H4 (cell line): Measurements from ENCODE around the gene PNLIP. TPM values are rescaled to one million over a fixed set of nuclear protein-coding genes. Genes with fewer than 3 reads are reported as not detected.

ENCODE experiments used
- DNase-seq: peaks from one replicate; pipeline ENCODE4 v3.0.0-alpha.2; 2015; ENCODE audit warnings: low spot score
- total RNA-seq: library from RNA; depleted of rRNA; stranded (reverse); fragments of >200 nt; shearing (Covaris generic); gene quantifications from 2 replicates; pipeline ENCODE4 v1.2.3, GENCODE V29; 2014; rRNA removed

Gene PNLIP
- total RNA-seq, 1 experiment from 2014 or later: not detected

DNA sequence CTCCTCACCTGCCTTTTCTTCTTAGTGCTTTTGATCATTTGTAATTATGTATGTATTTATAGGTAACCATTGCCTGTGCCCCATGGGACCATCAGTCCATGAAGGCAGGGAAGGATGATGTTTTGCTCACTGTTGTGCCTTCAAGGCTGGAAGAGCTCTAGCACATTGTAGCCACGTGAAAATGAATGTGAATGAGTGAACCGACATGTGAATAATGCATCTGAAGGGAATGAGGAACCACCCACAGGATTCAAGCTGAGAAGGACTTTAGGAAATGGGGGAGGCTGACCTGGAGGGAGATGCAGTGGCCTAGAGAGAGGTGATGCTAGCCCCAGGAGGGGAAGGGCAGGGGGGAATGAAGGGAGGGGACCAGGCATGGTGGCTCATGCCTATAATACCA lies 69.1 kb downstream of the PNLIP start:
- no peak for DNase-seq

GRCh38 chr10:116615199-116615776 lies 69.6 kb downstream of the PNLIP start:
- no peak for DNase-seq

Other genes starting within 250 kb of the PNLIP start
- 0.06 and 0.41 TPM in 2 replicates for gene CCDC172, start 221.5 kb upstream of the PNLIP start, total RNA-seq
- gene PNLIPRP3, start 118.1 kb upstream of the PNLIP start, total RNA-seq: not detected in 2 replicates
- gene PNLIPRP1, start 45.0 kb downstream of the PNLIP start, total RNA-seq: not detected in 2 replicates
- not detected in 2 replicates for gene PNLIPRP2, start 75.0 kb downstream of the PNLIP start, total RNA-seq
- 5.4 and 5.5 TPM in 2 replicates for gene HSPA12A, start 196.6 kb downstream of the PNLIP start, total RNA-seq